ENCODE results near the gene CTNNB1.
A peak's percentile ranks its signal among the peaks of the same experiment; 100 is the strongest.

Gene CTNNB1

GRCh38 chr3:41199866-41200668, 762 bp downstream of the CTNNB1 start:
- Mint-ChIP-seq H3K4me1 (ENCODE audit: low read depth) (peaks cover 47% of the 10 kb centered on the region), H3K36me3 (ENCODE audit: low read depth) (peaks cover 41% of the 10 kb centered on the region)
- DNase-seq = no peak

GRCh38 chr3:41200669-41201021, 1.3 kb downstream of the CTNNB1 start:
- no peak for DNase-seq
- Mint-ChIP-seq H3K27me3 (peaks cover 17% of the 10 kb centered on the region), H3K4me3 (peak overlapping the region; percentile 86), H3K27ac (peak overlapping the region; percentile 92), H3K4me1 (ENCODE audit: low read depth) (peaks cover 52% of the 10 kb centered on the region), H3K36me3 (ENCODE audit: low read depth) (peaks cover 45% of the 10 kb centered on the region), H3K9me3 (no peaks in the 10 kb centered on the region)

More at GRCh38 chr3:41199866-41200668, 762 bp downstream of the CTNNB1 start:
- H3K27me3 Mint-ChIP-seq = peaks cover 19% of the 10 kb centered on the region
- no peaks in the 10 kb centered on the region for H3K9me3 Mint-ChIP-seq
- H3K27ac Mint-ChIP-seq = peak overlapping the region; percentile 92
- H3K4me3 Mint-ChIP-seq = peak overlapping the region; percentile 86

- peaks cover 67% of the 10 kb centered on the region for H3K4me1 Mint-ChIP-seq (ENCODE audit: low read depth)
- H3K9me3 Mint-ChIP-seq = no peaks in the 10 kb centered on the region
- H3K27me3 Mint-ChIP-seq = peaks cover 5% of the 10 kb centered on the region
- peaks cover 47% of the 10 kb centered on the region for H3K36me3 Mint-ChIP-seq (ENCODE audit: low read depth)
- DNase-seq = no peak
- H3K27ac Mint-ChIP-seq = peak overlapping the region; percentile 55
- peak overlapping the region; percentile 86 for H3K4me3 Mint-ChIP-seq
Observed at GRCh38 chr3:41202075-41202833, 2.9 kb downstream of the CTNNB1 start.

DNA sequence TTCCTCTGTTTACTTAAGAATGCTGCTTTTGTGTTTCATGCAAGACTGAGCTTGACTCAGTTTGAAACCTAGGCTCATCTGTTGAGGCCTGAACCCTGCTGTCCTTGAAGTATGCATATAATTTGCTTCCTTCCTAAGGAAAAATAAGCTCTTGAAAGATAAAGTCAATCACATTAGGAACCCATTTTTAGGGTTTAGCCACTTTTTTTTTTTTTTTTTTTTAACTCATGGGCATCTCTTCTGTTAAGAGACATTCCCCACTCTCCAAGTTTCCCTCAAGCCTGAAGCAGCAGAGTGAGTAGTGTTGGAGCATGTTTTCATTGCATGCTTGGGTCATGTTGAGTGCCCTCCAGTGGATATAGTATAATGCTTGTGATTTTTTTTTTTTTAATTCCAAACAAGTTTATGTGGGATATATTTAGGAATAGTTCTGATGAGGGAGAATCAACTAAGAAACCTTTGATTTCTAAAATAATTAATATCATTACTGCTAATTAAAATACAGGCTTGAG, 3.6 kb downstream of the CTNNB1 start:
- H3K27me3 Mint-ChIP-seq = peaks cover 2% of the 10 kb centered on the region
- H3K27ac Mint-ChIP-seq = peak overlapping the region; percentile 55
- H3K4me1 Mint-ChIP-seq (ENCODE audit: low read depth) = peaks cover 74% of the 10 kb centered on the region

GRCh38 chr3:41204369-41204768, 5.1 kb downstream of the CTNNB1 start:
- Mint-ChIP-seq H3K27ac (no peak overlapping the region), H3K4me3 (peak overlapping the region; percentile 18)

More for the DNA sequence above, 3.6 kb downstream of the CTNNB1 start:
- Mint-ChIP-seq H3K4me3 (peak overlapping the region; percentile 86), H3K36me3 (ENCODE audit: low read depth) (peaks cover 52% of the 10 kb centered on the region), H3K9me3 (no peaks in the 10 kb centered on the region)
- DNase-seq = no peak

GRCh38 chr3:41205591-41205990, 6.3 kb downstream of the CTNNB1 start:
- no peak for DNase-seq
- H3K27ac Mint-ChIP-seq = peak overlapping the region; percentile 35
- H3K36me3 Mint-ChIP-seq (ENCODE audit: low read depth) = peaks cover 60% of the 10 kb centered on the region
- no peaks in the 10 kb centered on the region for H3K9me3 Mint-ChIP-seq
- peaks cover 89% of the 10 kb centered on the region for H3K4me1 Mint-ChIP-seq (ENCODE audit: low read depth)
- no peaks in the 10 kb centered on the region for H3K27me3 Mint-ChIP-seq
- H3K4me3 Mint-ChIP-seq = peak overlapping the region; percentile 38

More at GRCh38 chr3:41204369-41204768, 5.1 kb downstream of the CTNNB1 start:
- Mint-ChIP-seq H3K36me3 (ENCODE audit: low read depth) (peaks cover 60% of the 10 kb centered on the region), H3K9me3 (no peaks in the 10 kb centered on the region), H3K27me3 (no peaks in the 10 kb centered on the region), H3K4me1 (ENCODE audit: low read depth) (peaks cover 85% of the 10 kb centered on the region)
- no peak for DNase-seq

GRCh38 chr3:41207355-41207754, 8.1 kb downstream of the CTNNB1 start:
- Mint-ChIP-seq H3K4me3 (no peak overlapping the region), H3K27me3 (no peaks in the 10 kb centered on the region), H3K4me1 (ENCODE audit: low read depth) (peaks cover 84% of the 10 kb centered on the region), H3K27ac (peak overlapping the region; percentile 70), H3K9me3 (no peaks in the 10 kb centered on the region), H3K36me3 (ENCODE audit: low read depth) (peaks cover 58% of the 10 kb centered on the region)
- DNase-seq = no peak

DNA sequence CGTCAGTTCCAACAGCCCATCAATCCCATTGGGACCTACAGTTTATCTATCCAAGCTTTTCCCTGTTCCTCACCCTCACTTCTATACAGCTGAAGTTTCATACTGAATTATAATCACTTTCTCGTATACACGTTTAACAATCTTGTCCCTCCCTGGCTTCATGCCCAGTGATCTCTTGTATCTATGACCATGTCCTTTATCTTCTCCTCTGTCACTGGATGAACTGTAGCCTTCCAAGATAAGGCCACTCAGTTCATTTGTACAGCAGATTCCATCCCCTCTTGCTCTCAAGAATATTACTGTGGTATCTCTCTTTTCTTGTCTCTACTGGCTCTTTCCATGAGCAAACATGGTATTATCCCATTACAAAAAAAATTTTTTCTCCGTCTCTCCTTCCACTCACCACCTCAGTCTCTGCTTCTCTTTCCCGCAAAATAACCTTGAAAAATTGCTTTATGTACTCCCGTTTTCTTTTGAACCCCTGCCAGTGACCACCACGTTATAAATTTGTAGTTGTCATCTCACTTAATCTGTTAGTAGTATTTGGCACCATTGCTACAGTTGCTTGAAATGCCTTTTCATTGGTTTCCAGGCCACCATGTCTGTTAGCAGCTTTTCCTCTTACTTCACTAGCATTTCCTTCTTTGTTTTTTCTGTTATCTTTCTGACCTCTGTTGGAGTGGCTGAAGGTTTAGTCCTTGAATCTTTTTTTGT, 9.4 kb downstream of the CTNNB1 start:
- Mint-ChIP-seq H3K27me3 (no peaks in the 10 kb centered on the region), H3K9me3 (no peaks in the 10 kb centered on the region), H3K36me3 (ENCODE audit: low read depth) (peaks cover 52% of the 10 kb centered on the region), H3K4me1 (ENCODE audit: low read depth) (peaks cover 84% of the 10 kb centered on the region), H3K4me3 (no peak overlapping the region), H3K27ac (peak overlapping the region; percentile 15)
- no peak for DNase-seq

DNA sequence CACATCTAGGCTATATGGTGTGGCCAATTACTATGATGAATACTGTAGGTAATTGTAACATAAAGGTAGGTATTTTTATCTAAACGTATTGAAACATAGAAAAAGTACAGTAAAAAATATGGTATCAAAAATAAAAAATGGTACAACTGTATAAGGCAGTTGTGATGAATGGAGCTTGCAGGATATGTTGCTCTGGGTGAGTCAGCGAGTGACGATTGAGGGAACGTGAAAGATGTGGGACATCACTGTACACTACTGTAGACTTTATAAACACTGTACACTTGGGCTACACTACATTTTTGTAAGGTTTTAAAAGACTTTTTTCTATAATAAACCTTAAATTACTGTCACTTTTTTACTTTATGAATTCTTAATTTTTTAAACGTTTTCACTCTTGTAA, 10.3 kb downstream of the CTNNB1 start:
- Mint-ChIP-seq H3K4me3 (no peak overlapping the region), H3K4me1 (ENCODE audit: low read depth) (peaks cover 84% of the 10 kb centered on the region), H3K9me3 (no peaks in the 10 kb centered on the region), H3K27me3 (no peaks in the 10 kb centered on the region), H3K36me3 (ENCODE audit: low read depth) (peaks cover 45% of the 10 kb centered on the region), H3K27ac (peak overlapping the region; percentile 62)
- no peak for DNase-seq

GRCh38 chr3:41210966-41211365, 11.7 kb downstream of the CTNNB1 start:
- peaks cover 39% of the 10 kb centered on the region for H3K36me3 Mint-ChIP-seq (ENCODE audit: low read depth)
- H3K4me1 Mint-ChIP-seq (ENCODE audit: low read depth) = peaks cover 82% of the 10 kb centered on the region
- H3K27me3 Mint-ChIP-seq = no peaks in the 10 kb centered on the region
- H3K9me3 Mint-ChIP-seq = no peaks in the 10 kb centered on the region
- no peak overlapping the region for H3K27ac Mint-ChIP-seq
- H3K4me3 Mint-ChIP-seq = no peak overlapping the region
- DNase-seq = no peak

- Mint-ChIP-seq H3K9me3 (no peaks in the 10 kb centered on the region), H3K4me1 (ENCODE audit: low read depth) (peaks cover 81% of the 10 kb centered on the region), H3K36me3 (ENCODE audit: low read depth) (peaks cover 44% of the 10 kb centered on the region), H3K4me3 (no peak overlapping the region), H3K27ac (peak overlapping the region; percentile 31), H3K27me3 (no peaks in the 10 kb centered on the region)
- no peak for DNase-seq
Observed at GRCh38 chr3:41212088-41212487, 12.8 kb downstream of the CTNNB1 start.

GRCh38 chr3:41213588-41213987, 14.3 kb downstream of the CTNNB1 start:
- DNase-seq = no peak
- no peaks in the 10 kb centered on the region for H3K27me3 Mint-ChIP-seq
- H3K27ac Mint-ChIP-seq = peak overlapping the region; percentile 69
- peaks cover 40% of the 10 kb centered on the region for H3K36me3 Mint-ChIP-seq (ENCODE audit: low read depth)
- H3K4me1 Mint-ChIP-seq (ENCODE audit: low read depth) = peaks cover 78% of the 10 kb centered on the region
- no peak overlapping the region for H3K4me3 Mint-ChIP-seq
- no peaks in the 10 kb centered on the region for H3K9me3 Mint-ChIP-seq

DNA sequence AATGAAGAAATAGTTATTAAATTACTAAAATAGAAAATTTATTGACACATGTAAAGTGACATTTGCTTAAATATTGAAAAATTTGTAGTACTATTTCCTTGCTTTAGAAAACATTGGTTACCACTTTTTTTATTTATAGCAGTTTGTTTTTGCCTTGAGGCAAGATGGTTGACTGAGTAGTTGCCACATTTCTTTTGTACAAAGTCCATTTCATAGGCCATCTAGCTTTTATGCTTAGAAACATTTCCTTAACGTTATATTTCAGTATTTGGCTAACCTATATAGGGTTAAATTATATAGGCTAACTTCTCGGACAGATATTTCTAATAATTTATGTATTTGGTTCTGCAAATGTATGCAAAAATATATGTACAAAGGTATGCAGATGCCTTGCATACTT, 17.1 kb downstream of the CTNNB1 start:
- Mint-ChIP-seq H3K9me3 (no peaks in the 10 kb centered on the region), H3K4me1 (ENCODE audit: low read depth) (peaks cover 89% of the 10 kb centered on the region), H3K27ac (no peak overlapping the region), H3K27me3 (no peaks in the 10 kb centered on the region), H3K36me3 (ENCODE audit: low read depth) (peaks cover 35% of the 10 kb centered on the region), H3K4me3 (no peak overlapping the region)
- no peak for DNase-seq

DNA sequence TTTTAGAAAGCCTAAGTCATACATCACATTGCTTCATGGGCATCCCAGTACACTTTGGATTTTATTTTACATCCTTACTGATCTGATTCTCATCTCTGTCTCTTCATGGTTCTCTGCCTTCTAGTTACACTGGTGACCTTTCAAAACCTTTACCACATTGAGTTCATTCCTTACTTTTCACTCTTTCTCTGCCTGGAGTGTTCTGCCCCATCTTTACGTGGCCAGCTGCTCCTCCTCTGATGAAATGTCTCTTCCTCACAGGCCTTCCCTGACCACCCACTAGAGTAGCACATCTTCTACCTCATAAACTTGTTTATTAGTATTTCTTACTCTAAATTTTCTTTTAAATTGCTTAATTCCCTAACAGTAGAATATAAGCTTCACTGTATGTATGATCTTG, 17.7 kb downstream of the CTNNB1 start:
- Mint-ChIP-seq H3K36me3 (ENCODE audit: low read depth) (peaks cover 35% of the 10 kb centered on the region), H3K9me3 (no peaks in the 10 kb centered on the region), H3K27me3 (no peaks in the 10 kb centered on the region), H3K4me1 (ENCODE audit: low read depth) (peaks cover 89% of the 10 kb centered on the region), H3K27ac (peak overlapping the region; percentile 69), H3K4me3 (no peak overlapping the region)
- no peak for DNase-seq
